ENCODE results near the gene NSD2.
"Not testable (repeated sequence)": the region's sequence is repeated elsewhere in the genome, so short reads cannot be mapped to it uniquely, and the experiment has no call there.

DNA sequence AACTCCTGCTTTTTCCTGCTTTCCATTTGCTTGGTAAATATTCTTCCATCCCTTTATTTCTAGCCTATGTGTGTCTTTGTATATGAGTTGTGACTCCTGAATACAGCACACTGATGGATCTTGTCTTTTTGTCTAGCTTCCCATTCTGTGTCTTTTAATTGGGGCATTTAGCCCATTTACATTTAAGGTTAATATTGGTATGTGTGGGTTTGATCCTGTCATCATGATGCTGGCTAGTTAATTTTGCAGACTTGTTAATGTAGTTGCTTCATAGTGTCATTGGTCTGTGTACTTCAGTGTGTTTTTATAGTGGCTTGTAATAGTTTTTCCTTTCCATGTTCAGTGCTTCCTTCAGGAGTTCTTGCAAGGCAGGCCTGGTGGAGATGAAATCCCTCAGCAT, 160.0 kb downstream of the NSD2 start:
- not testable (repeated sequence) for TF ChIP-seq CTCF, POLR2A (IDR thresholded peaks at IDR 0.05)
